Left renal cortex interstitium (tissue), 4 donors: ENCODE measurements around the gene CD109. TPM values are rescaled to one million over a fixed set of nuclear protein-coding genes. Genes with fewer than 3 reads are reported as not detected.
"Not testable (repeated sequence)": the region's sequence is repeated elsewhere in the genome, so short reads cannot be mapped to it uniquely, and the experiment has no call there.

Experiments
- DNase-seq, 4 donors: peaks; one replicate each; pipeline ENCODE4 v3.0.0-alpha.2; 2013; ENCODE audit warnings: low read depth in 4 of 4, low spot score in 2 of 4, missing footprints in 1 of 4
- polyA plus RNA-seq, 4 donors: library from polyadenylated mRNA; unstranded; fragments of 120-200 nt; gene quantifications; one replicate each; pipeline ENCODE4 v1.2.1, GENCODE V29; 2013; ENCODE audit not compliant: insufficient read length in 4 of 4

The CD109 gene
- polyA plus RNA-seq, 4 donors: 11.1 to 15.5 (median 12.8) TPM

- no peak for DNase-seq
Observed at GRCh38 chr6:73830119-73830518, 134.1 kb downstream of the CD109 start.

- no peak for DNase-seq
Observed at GRCh38 chr6:73832313-73832712, 136.3 kb downstream of the CD109 start.

- DNase-seq: not testable (repeated sequence)
Observed at GRCh38 chr6:73844696-73845095, 148.7 kb downstream of the CD109 start.

GRCh38 chr6:73851048-73851447, 155.0 kb downstream of the CD109 start:
- not testable (repeated sequence) for DNase-seq

GRCh38 chr6:73854998-73855718, 159.2 kb downstream of the CD109 start:
- peak in 3 of 4 donors; percentile 30 to 41 (median 37) for DNase-seq

GRCh38 chr6:73857341-73857890, 161.4 kb downstream of the CD109 start:
- DNase-seq: no peak

GRCh38 chr6:73858376-73858775, 162.4 kb downstream of the CD109 start:
- no peak for DNase-seq

- DNase-seq: no peak
Observed at GRCh38 chr6:73860303-73860702, 164.3 kb downstream of the CD109 start.

- no peak for DNase-seq
Observed at GRCh38 chr6:73866305-73866704, 170.3 kb downstream of the CD109 start.

- no peak for DNase-seq
Observed at GRCh38 chr6:73867411-73867810, 171.4 kb downstream of the CD109 start.

GRCh38 chr6:73870907-73871306, 174.9 kb downstream of the CD109 start:
- DNase-seq: no peak

- DNase-seq: no peak
Observed at GRCh38 chr6:73873081-73873480, 177.1 kb downstream of the CD109 start.

Other genes with a start within 250 kb of the CD109 start
- 1 to 10 TPM; 2.9 to 3.8 (median 3.1) TPM for gene CGAS, start 243.9 kb upstream of the CD109 start, polyA plus RNA-seq
- gene MTO1, start 234.5 kb upstream of the CD109 start, polyA plus RNA-seq: 10 to 100 TPM; 30.2 to 38.1 (median 31.4) TPM
- over 10,000 TPM; 17,301 to 23,089 (median 19,467) TPM for gene EEF1A1, start 175.2 kb upstream of the CD109 start, polyA plus RNA-seq
- gene SLC17A5, start 42.2 kb upstream of the CD109 start, polyA plus RNA-seq: 10 to 100 TPM; 17.7 to 20.3 (median 18.9) TPM